H9 (cell line): Measurements from ENCODE around the gene ARHGEF38. TPM values are rescaled to one million over a fixed set of nuclear protein-coding genes. Genes with fewer than 3 reads are reported as not detected.

Experiments
- DNase-seq: peaks from one replicate; pipeline ENCODE4 v3.0.0-alpha.2; 2017
- H2AFZ ChIP-seq: one replicate; pipeline ENCODE4 v1.6.1; 2013; ENCODE audit warnings: mild to moderate bottlenecking, low read length, control low read depth, moderate library complexity
- H2AK5ac ChIP-seq: 2 replicates; pipeline ENCODE4 v1.6.1; 2013; ENCODE audit warnings: low read length, control low read depth, mixed read lengths; ENCODE audit not compliant: insufficient read length
- H2BK120ac ChIP-seq: one replicate; pipeline ENCODE4 v1.6.1; 2013; ENCODE audit warnings: low read depth, mild to moderate bottlenecking, low read length, control low read depth, inconsistent platforms; ENCODE audit not compliant: poor library complexity, severe bottlenecking
- H2BK12ac ChIP-seq: 2 replicates; pipeline ENCODE4 v1.6.1; 2013; ENCODE audit warnings: low read length, control low read depth, mixed read lengths, low read depth; ENCODE audit not compliant: insufficient read length
- H2BK15ac ChIP-seq: 2 replicates; pipeline ENCODE4 v1.6.1; 2013; ENCODE audit warnings: low read depth, low read length, control low read depth
- H2BK20ac ChIP-seq: one replicate; pipeline ENCODE4 v1.6.1; 2013; ENCODE audit warnings: low read depth, mild to moderate bottlenecking, low read length, control low read depth, inconsistent platforms; ENCODE audit not compliant: poor library complexity, severe bottlenecking
- H2BK5ac ChIP-seq: 2 replicates; pipeline ENCODE4 v1.6.1; 2013; ENCODE audit warnings: low read length, control low read depth, mixed read lengths; ENCODE audit not compliant: insufficient read length
- H3K14ac ChIP-seq: 2 replicates; pipeline ENCODE4 v1.6.1; 2013; ENCODE audit warnings: low read length, control low read depth; ENCODE audit not compliant: insufficient read depth
- H3K18ac ChIP-seq: 2 replicates; pipeline ENCODE4 v1.6.1; 2013; ENCODE audit warnings: low read depth, mild to moderate bottlenecking, mixed read lengths, low read length, control low read depth; ENCODE audit not compliant: insufficient read length
- H3K23ac ChIP-seq: 2 replicates; pipeline ENCODE4 v1.6.1; 2013; ENCODE audit warnings: low read length, control low read depth, mixed read lengths, low read depth; ENCODE audit not compliant: insufficient read length
- H3K23me2 ChIP-seq: 2 replicates; pipeline ENCODE4 v1.6.1; 2013; ENCODE audit warnings: low read depth, mild to moderate bottlenecking, mixed read lengths, low read length, control low read depth; ENCODE audit not compliant: insufficient read length, poor library complexity, severe bottlenecking
- H3K27ac ChIP-seq: 2 replicates; pipeline ENCODE4 v1.5.1; 2013; ENCODE audit warnings: low read length, control low read depth, mixed read lengths, low read depth; ENCODE audit not compliant: insufficient read length
- H3K27me3 ChIP-seq: 2 replicates; pipeline ENCODE4 v1.6.1; 2013; ENCODE audit warnings: low read length, control low read depth, inconsistent platforms; ENCODE audit not compliant: insufficient read depth
- H3K4ac ChIP-seq: 2 replicates; pipeline ENCODE4 v1.6.1; 2013; ENCODE audit warnings: low read depth, mild to moderate bottlenecking, control low read depth, inconsistent platforms, low read length, moderate library complexity
- H3K4me1 ChIP-seq: 2 replicates; pipeline ENCODE4 v1.6.1; 2013; ENCODE audit warnings: low read length, control low read depth, inconsistent platforms; ENCODE audit not compliant: insufficient read depth
- H3K4me2 ChIP-seq: 2 replicates; pipeline ENCODE4 v1.6.1; 2013; ENCODE audit warnings: low read length, control low read depth, mixed read lengths; ENCODE audit not compliant: insufficient read length, insufficient read depth
- H3K56ac ChIP-seq: 2 replicates; pipeline ENCODE4 v1.6.1; 2013; ENCODE audit warnings: low read depth, mild to moderate bottlenecking, mixed read lengths, low read length, control low read depth; ENCODE audit not compliant: insufficient read length
- H3K79me1 ChIP-seq: 2 replicates; pipeline ENCODE4 v1.6.1; 2013; ENCODE audit warnings: low read depth, mild to moderate bottlenecking, moderate library complexity, low read length, control low read depth, inconsistent platforms; ENCODE audit not compliant: insufficient read depth, poor library complexity, severe bottlenecking
- H3K79me2 ChIP-seq: 2 replicates; pipeline ENCODE4 v1.6.1; 2013; ENCODE audit warnings: low read length, control low read depth, inconsistent platforms; ENCODE audit not compliant: insufficient read depth
- H3K9ac ChIP-seq: 2 replicates; pipeline ENCODE4 v1.6.1; 2013; ENCODE audit warnings: low read length, control low read depth, mixed read lengths; ENCODE audit not compliant: insufficient read length; ENCODE audit errors: extremely low read depth
- H3K9me3 ChIP-seq: one replicate; pipeline ENCODE4 v1.6.1; 2013; ENCODE audit warnings: low read depth, low read length, inconsistent platforms; ENCODE audit not compliant: control insufficient read depth
- H3T11ph ChIP-seq: one replicate; pipeline ENCODE4 v1.6.1; 2013; ENCODE audit warnings: mild to moderate bottlenecking, low read length, control low read depth, inconsistent platforms
- H4K20me1 ChIP-seq: one replicate; pipeline ENCODE4 v1.6.1; 2013; ENCODE audit not compliant: control insufficient read depth, insufficient read length, insufficient read depth
- H4K5ac ChIP-seq: 2 replicates; pipeline ENCODE4 v1.6.1; 2013; ENCODE audit warnings: low read depth, mild to moderate bottlenecking, mixed read lengths, low read length, control low read depth; ENCODE audit not compliant: insufficient read length
- H4K8ac ChIP-seq: replicated peaks from 2 replicates; pipeline ENCODE4 v1.6.1; 2013; ENCODE audit warnings: low read length, control low read depth, mixed read lengths, low read depth; ENCODE audit not compliant: insufficient read length
- H4K91ac ChIP-seq: 2 replicates; pipeline ENCODE4 v1.6.1; 2013; ENCODE audit warnings: low read depth, mild to moderate bottlenecking, moderate library complexity, mixed read lengths, low read length, control low read depth; ENCODE audit not compliant: insufficient read length
- H3K27ac Mint-ChIP-seq, 3 experiments: 2 replicates in 2 of 3; 3 replicates in 1 of 3; pipeline ENCODE4 v1.8.0; 2020 to 2021; ENCODE audit warnings: mixed read lengths in 3 of 3, mild to moderate bottlenecking in 1 of 3, moderate library complexity in 1 of 3
- H3K27me3 Mint-ChIP-seq: 2 replicates; pipeline ENCODE4 v1.8.0; 2021; ENCODE audit warnings: low read depth, mild to moderate bottlenecking, moderate library complexity, mixed read lengths
- H3K36me3 Mint-ChIP-seq, 3 experiments: 2 replicates in 2 of 3; 3 replicates in 1 of 3; pipeline ENCODE4 v1.8.0; 2020 to 2021; ENCODE audit warnings: low read depth in 3 of 3, mixed read lengths in 3 of 3; ENCODE audit not compliant: insufficient read depth in 1 of 3
- H3K4me1 Mint-ChIP-seq, 2 experiments: 2 replicates each; pipeline ENCODE4 v1.8.0; 2020; ENCODE audit warnings: mixed read lengths in 2 of 2
- H3K4me3 Mint-ChIP-seq, 2 experiments: 2 replicates in 1 of 2; 3 replicates in 1 of 2; pipeline ENCODE4 v1.8.0; 2020 to 2021; ENCODE audit warnings: mild to moderate bottlenecking in 2 of 2, mixed read lengths in 2 of 2, moderate library complexity in 1 of 2
- H3K9me3 Mint-ChIP-seq, 2 experiments: 2 replicates in 1 of 2; 3 replicates in 1 of 2; pipeline ENCODE4 v1.8.0; 2020; ENCODE audit warnings: mild to moderate bottlenecking in 2 of 2, mixed read lengths in 2 of 2, moderate library complexity in 1 of 2
- WGBS: extraction: QIAGEN DNeasy Blood & Tissue Kit; methylation state at CpG from one replicate; pipeline ENCODE4 v1.1.7; 2013; ENCODE audit warnings: missing lambda C conversion rate, low lambda C conversion rate, mixed read lengths; ENCODE audit not compliant: insufficient read length; ENCODE audit errors: extremely low coverage; 5-methylcytosine and 5-hydroxymethylcytosine counted together
- total RNA-seq: library from RNA; stranded (reverse); gene quantifications from 2 replicates; pipeline ENCODE4 v1.2.1, GENCODE V29; 2021
- TF ChIP-seq, protein P1 (sequence below): fragments of 200-600 bp; sonication (generic); conservative IDR thresholded peaks from 3 replicates; pipeline ENCODE4 v1.8.0; 2021; ENCODE audit warnings: antibody characterized with exemption, mild to moderate bottlenecking

ARHGEF38 gene
- total RNA-seq, 1 experiment from 2014 or later = not detected

DNA sequence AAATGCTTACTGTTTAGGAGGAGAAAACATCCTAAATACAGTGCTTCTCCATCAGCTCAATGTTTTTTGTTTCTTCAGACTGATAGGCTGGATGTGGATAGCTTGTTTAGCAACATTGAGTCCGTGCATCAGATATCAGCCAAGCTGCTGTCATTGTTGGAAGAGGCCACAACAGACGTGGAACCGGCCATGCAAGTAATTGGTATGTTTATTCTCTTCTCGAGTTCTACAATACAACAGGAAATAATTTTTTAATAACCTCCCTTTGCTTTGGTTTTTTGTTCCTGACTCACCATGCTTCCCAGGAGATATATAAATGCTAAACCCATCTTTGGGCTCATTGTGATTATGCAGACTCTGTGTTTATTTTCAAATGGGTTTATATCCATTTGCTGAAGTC is 60.9 kb downstream of the ARHGEF38 start:
- H2BK20ac ChIP-seq = no peak overlapping the region
- no peak overlapping the region for H3K9ac ChIP-seq
- no peak overlapping the region for H3K14ac ChIP-seq
- no peak overlapping the region for H2BK15ac ChIP-seq
- no peaks in the 10 kb centered on the region for H3K4me1 ChIP-seq
- peaks cover 3 to 10% of the 10 kb centered on the region in 2 experiments; a peak in 3 of 4 replicates for H3K4me1 Mint-ChIP-seq
- no peak for DNase-seq
- H3K27ac Mint-ChIP-seq = no peak overlapping the region
- no peak overlapping the region for H4K91ac ChIP-seq
- no peak overlapping the region for H3K23ac ChIP-seq
- no peaks in the 10 kb centered on the region for H3K79me2 ChIP-seq
- H3K4ac ChIP-seq = no peak overlapping the region
- no peaks in the 10 kb centered on the region for H4K20me1 ChIP-seq
- no peaks in the 10 kb centered on the region for H3K36me3 Mint-ChIP-seq
- TF ChIP-seq, protein P1, sequence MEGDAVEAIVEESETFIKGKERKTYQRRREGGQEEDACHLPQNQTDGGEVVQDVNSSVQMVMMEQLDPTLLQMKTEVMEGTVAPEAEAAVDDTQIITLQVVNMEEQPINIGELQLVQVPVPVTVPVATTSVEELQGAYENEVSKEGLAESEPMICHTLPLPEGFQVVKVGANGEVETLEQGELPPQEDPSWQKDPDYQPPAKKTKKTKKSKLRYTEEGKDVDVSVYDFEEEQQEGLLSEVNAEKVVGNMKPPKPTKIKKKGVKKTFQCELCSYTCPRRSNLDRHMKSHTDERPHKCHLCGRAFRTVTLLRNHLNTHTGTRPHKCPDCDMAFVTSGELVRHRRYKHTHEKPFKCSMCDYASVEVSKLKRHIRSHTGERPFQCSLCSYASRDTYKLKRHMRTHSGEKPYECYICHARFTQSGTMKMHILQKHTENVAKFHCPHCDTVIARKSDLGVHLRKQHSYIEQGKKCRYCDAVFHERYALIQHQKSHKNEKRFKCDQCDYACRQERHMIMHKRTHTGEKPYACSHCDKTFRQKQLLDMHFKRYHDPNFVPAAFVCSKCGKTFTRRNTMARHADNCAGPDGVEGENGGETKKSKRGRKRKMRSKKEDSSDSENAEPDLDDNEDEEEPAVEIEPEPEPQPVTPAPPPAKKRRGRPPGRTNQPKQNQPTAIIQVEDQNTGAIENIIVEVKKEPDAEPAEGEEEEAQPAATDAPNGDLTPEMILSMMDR = no peak
- no peaks in the 10 kb centered on the region; a peak in 1 of 5 replicates for H3K9me3 Mint-ChIP-seq
- no peak overlapping the region for H2AK5ac ChIP-seq
- H4K8ac ChIP-seq = no peak overlapping the region
- H3K27ac ChIP-seq = no peak overlapping the region
- no CpG with 5 or more reads among the region's 4 CpGs for WGBS
- no peaks in the 10 kb centered on the region for H3K79me1 ChIP-seq
- no peak overlapping the region for H4K5ac ChIP-seq
- H3K56ac ChIP-seq = no peak overlapping the region
- H3K4me3 Mint-ChIP-seq = no peak overlapping the region
- no peak overlapping the region for H3K4me2 ChIP-seq
- H3K27me3 ChIP-seq = no peaks in the 10 kb centered on the region
- H2BK5ac ChIP-seq = no peak overlapping the region
- H2BK12ac ChIP-seq = no peak overlapping the region
- no peak overlapping the region for H3K18ac ChIP-seq
- H3T11ph ChIP-seq = no peak overlapping the region
- H3K9me3 ChIP-seq = no peaks in the 10 kb centered on the region
- no peak overlapping the region for H2AFZ ChIP-seq
- no peak overlapping the region for H2BK120ac ChIP-seq
- H3K23me2 ChIP-seq = no peaks in the 10 kb centered on the region
- H3K27me3 Mint-ChIP-seq = peaks cover 4% of the 10 kb centered on the region
